Posterior vena cava (tissue), 2 donors: Measurements from ENCODE around the gene PBRM1. TPM values are rescaled to one million over a fixed set of nuclear protein-coding genes. Genes with fewer than 3 reads are reported as not detected.
"Not testable (repeated sequence)": the region's sequence is repeated elsewhere in the genome, so short reads cannot be mapped to it uniquely, and the experiment has no call there.

Experiments used
- DNase-seq: peaks from one replicate; pipeline ENCODE4 v3.0.0-alpha.2; 2020; ENCODE audit warnings: low spot score
- intact Hi-C, 2 donors: fragments of 100-400 bp; cut with DNase I; formaldehyde crosslinking; loops; one replicate each; pipeline versions ENCODE4 v1.14.1 to v1.14.2; 2022 to 2023
- total RNA-seq, 2 donors: library from RNA; stranded (reverse); fragmentation: NEBNext Ultra II Directional; extraction: Animal tissue kit (Norgen Biotek cat#: 25700); gene quantifications; one replicate each; pipeline ENCODE4 v1.2.1, GENCODE V29; 2021
- donor health status: DM: yes; HTN: yes; CAD: no.
- donor health status: DM: yes; HTN: yes; CAD: no.

PBRM1 gene
- total RNA-seq, 2 donors from 2014 or later = 63.8 to 78.1 TPM

- DNase-seq = no peak
- intact Hi-C loops = no loop called here
Observed at GRCh38 chr3:52530918-52531826, 154.5 kb downstream of the PBRM1 start.

DNA sequence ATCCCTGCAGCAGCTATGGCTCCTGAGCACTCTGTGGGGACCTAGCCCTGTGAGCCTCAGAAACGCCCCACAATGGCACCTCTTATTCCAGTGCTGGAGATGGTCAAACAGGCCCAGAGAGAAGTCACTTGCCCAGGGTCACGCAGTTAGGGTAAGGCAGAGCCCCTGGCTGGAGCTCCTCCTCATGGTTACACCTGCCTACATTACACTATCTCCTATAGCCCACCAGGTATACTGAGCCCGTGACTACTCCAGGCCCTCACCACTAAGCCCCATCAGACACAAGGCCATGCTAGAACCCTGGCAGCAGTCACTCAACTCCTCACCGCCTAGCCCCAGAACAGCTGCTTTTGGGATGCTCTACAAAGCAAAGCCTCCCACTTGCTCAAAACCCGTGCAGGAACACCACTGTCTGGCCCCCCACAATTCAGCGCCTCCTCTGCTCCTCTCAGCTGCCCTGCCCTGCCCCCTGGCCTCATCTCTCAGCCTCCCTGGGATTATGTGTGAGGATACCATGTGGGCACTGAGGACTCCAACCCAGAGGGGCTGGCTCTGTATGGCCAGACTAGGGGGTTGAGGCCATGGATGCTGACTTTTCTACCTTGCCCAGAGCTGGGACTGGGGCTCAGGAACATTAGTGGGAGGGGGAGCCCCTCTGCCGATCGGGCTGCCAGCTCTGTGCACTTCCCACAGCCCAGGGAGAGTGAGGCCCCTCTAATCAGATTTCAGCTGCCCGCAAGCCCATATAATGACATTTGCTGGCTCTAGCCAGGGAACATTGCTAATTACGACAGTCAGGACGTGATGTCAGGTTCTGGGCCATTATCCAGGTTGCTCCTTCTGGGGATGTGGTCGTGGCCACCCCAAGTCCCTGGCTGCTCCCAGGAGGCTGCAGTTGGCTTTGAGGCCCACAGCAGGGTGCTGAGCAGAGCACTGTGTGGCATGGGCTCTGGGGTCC is 156.1 kb downstream of the PBRM1 start:
- intact Hi-C loops = no loop called here
- DNase-seq = peak; percentile 82

- intact Hi-C loops = no loop called here
- DNase-seq = peak; percentile 83
Observed at GRCh38 chr3:52528586-52529375, 156.9 kb downstream of the PBRM1 start.

DNA sequence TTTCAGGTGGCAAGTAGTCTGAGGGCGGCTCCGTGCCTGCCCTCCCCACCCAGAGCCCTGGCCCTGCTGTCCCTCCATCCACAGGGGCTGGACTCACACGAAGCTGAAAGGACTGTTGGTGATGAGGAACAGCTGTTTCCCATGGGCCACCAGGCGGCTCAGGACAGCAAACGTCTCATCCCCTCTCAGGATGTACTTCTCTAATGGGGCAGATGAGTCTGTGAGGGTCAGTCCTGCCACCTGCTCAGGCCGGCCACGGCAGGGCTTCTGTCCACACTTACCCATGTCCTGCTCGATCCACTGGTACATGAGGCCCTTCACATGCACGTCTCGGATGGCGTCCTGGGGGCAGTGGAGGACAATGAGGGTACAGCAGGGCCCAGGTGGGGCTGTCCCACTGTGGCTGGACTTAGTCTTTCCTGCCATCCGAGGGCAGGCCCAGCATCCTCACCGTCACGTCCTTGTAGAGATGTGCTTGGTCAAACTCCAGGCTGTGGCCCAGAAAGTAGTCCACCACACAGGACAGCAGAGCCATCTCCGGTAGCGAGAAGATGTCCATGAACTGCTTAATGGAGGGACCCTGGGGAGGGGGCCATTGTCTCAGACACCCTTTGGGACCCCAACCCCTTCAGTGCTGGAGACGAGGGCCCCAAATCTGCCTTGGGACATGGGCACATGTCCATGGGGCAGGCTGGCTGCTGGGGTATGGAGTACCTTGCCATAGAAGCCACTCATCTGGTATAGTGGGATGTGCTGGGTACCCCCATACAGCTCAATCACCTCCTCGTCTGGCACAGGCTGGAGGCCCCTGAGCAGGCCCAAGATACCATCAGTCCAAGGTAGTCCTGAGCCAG is 157.8 kb downstream of the PBRM1 start:
- intact Hi-C loops = no loop called here
- peak; percentile 76 for DNase-seq

DNA sequence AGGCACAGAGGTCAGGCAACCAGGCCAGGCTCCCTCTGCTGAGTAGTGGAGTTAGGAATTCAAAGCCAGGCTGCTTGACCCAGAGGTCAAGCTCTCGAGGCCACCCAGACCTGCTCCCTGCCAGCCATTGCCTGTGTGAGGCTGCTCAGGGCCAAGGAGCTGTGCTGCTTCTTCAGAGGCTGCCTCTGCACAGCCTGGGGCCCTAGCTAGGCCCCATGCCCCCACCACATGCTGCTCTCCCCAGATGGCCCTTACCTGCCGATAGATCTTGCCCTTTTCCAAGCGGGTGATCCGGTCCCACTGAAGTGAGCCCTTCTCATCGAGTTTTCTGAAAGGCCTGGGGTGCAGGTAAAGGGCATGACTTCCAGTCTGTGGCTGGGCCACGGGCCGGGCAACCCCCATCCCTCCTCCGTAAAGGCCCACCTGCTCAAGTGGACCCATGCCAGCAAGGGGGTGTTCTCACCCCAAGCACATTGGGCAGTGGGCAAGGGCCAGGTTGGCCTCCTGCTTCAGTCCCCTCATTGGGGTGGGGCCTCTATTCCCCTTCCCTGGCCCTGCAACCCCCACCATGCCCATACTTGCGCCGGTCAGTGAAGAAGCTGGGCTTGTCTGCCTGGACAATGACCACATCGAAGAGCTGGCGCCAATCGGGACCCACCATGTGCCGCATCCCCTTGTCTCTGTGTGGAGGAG is 158.5 kb downstream of the PBRM1 start:
- intact Hi-C loops = no loop called here
- DNase-seq = peak; percentile 81

- intact Hi-C loops = not testable (repeated sequence)
- peak; percentile 76 for DNase-seq
Observed at GRCh38 chr3:52526671-52527038, 159.1 kb downstream of the PBRM1 start.

DNA sequence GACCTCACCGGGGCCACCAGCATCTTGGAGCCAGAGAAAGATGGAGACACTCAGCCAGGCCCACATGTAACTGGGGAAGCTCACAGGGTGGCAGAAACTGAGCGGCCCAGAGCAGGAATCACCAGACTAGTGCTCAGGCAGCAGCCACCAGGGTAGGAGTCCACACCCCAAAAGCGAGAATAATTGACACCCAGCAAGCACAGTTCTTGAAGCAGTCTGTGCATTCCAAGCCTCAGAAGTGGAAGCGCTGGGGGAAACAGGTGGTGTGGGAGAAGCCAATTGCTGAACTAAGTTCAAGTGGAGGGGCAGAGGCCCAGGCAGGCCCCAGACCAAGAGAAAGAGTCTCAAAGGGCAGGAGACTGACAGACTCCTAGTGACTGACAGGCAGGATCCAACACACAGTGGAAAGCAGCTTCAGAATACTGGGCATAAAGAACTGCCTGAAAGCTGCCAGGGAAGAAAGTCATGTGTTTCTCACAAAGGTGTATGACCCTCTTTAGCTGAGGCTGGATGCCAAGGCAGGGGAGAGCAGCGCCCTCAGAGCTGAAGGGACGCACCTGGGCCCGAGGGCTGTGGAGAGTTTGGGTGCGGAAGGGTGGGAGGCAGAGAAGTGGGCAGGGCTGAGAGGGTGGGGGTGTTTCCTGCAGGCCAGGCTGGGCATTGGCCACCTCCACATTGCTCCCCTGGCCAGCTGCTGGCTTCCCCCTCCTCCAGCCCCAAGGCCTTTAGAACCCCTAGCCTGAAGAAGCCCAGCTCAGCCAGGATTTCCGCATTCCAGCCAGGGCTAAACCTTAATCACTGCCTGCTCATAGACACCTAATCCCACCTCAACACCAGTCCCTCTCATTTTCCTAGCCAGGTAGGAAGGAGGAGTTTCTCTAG is 159.8 kb downstream of the PBRM1 start:
- peak; percentile 72 for DNase-seq

DNA sequence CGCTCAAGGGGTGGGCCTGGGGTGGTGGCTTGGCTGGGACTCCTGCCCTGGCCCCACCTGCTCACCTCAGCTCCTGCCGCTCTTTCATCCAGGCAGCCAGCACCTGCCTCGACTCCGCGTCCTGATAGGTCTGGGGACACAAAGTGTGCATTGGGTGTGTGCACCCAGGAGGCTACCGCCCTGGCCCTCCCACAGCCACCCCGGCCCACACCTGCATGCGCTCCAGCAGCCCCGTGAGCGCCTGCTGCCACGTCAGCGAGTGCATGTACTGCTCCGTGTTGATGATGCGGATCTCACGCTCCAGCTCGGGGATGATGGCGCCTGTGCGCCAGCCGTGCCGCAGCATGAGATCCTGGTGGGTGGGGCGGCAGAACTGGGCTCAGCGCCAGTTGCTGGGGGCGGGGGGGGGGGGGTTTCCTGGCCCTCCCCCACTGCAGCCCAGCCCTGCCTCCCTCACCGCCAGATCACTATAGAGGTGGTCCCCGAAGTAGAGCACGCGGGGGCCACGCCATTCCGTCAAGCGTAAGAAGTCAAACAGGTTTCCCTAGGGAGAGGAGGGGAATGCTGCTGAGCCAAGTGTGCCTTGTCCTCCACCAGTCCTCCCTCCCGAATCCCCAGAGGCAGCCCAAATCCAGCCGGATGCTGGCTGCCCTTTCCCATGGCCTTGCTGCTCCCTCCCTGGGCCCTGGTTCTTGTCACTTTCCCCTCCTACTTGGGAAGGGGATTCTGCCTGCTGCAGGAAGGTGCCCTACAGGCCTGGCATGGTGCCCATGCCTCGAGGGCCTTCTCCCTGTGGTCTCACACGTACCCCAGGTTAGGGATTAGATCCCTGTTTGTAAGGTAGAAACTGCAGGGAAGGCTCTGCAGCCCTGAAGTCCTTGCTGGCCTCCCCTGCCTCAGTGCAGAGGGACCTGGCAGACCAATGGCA is 160.7 kb downstream of the PBRM1 start:
- intact Hi-C loops = no loop called here

More for the DNA sequence above, 159.8 kb downstream of the PBRM1 start:
- intact Hi-C loops = no loop called here

GRCh38 chr3:52524258-52524751 is 161.4 kb downstream of the PBRM1 start:
- intact Hi-C loops = no loop called here
- DNase-seq = no peak

More for the DNA sequence above, 160.7 kb downstream of the PBRM1 start:
- peak; percentile 82 for DNase-seq

GRCh38 chr3:52523386-52524257 is 162.1 kb downstream of the PBRM1 start:
- DNase-seq = peak; percentile 79
- intact Hi-C loops = no loop called here

GRCh38 chr3:52522651-52523251 is 163.0 kb downstream of the PBRM1 start:
- peak; percentile 75 for DNase-seq
- intact Hi-C loops = no loop called here

DNA sequence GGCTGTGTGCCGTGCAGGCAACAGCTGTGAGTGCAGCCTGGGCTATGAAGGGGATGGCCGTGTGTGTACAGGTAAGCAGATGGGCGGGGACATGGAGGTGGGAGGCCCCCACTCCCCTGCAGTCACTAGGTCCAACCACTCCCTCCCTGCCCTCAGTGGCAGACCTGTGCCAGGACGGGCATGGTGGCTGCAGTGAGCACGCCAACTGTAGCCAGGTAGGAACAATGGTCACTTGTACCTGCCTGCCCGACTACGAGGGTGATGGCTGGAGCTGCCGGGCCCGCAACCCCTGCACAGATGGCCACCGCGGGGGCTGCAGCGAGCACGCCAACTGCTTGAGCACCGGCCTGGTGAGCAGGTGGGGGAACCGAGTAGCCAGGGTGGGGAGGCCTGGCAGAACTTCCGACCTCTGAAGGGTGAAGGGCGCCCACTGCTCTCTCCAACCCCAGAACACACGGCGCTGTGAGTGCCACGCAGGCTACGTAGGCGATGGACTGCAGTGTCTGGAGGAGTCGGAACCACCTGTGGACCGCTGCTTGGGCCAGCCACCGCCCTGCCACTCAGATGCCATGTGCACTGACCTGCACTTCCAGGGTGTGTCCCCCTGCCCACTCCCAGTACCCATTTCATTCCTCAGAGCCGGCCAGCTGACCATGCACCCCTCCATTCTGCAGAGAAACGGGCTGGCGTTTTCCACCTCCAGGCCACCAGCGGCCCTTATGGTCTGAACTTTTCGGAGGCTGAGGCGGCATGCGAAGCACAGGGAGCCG is 163.6 kb downstream of the PBRM1 start:
- intact Hi-C loops = no loop called here
- peak; percentile 79 for DNase-seq

DNA sequence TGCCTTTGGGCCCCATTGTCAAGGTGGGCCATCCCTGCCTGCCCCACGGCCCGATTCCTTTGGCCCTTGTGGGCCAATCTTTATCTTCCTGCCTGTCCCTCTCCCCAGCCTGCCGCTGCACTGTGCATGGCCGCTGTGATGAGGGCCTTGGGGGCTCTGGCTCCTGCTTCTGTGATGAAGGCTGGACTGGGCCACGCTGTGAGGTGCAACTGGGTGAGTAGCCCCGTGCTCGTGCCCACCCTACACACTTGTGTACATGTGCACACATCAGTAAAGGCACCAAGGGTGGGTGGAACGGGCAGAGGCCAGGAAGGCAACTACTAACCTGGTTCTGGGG is 164.3 kb downstream of the PBRM1 start:
- intact Hi-C loops = no loop called here
- DNase-seq = no peak
